Trophoblast cell (in vitro differentiated cells and primary cell): ENCODE data around the gene CFAP46.
"Not testable (repeated sequence)": the region's sequence is repeated elsewhere in the genome, so short reads cannot be mapped to it uniquely, and the experiment has no call there.

ENCODE experiments used
- DNase-seq, 2 donors: peaks; one replicate each; pipeline ENCODE4 v3.0.0-alpha.2; 2016
- H2AFZ ChIP-seq: 2 replicates; pipeline ENCODE4 v1.6.1; 2013; ENCODE audit warnings: low read length, moderate library complexity, mild to moderate bottlenecking; ENCODE audit not compliant: insufficient read depth, poor library complexity
- H2AK5ac ChIP-seq: 2 replicates; pipeline ENCODE4 v1.6.1; 2013; ENCODE audit warnings: mild to moderate bottlenecking, low read length
- H2BK120ac ChIP-seq: 2 replicates; pipeline ENCODE4 v1.6.1; 2013; ENCODE audit warnings: low read length, mild to moderate bottlenecking, moderate library complexity; ENCODE audit not compliant: insufficient read depth, poor library complexity
- H2BK12ac ChIP-seq: 2 replicates; pipeline ENCODE4 v1.6.1; 2013; ENCODE audit warnings: mild to moderate bottlenecking, low read length, moderate library complexity
- H2BK5ac ChIP-seq: 2 replicates; pipeline ENCODE4 v1.6.1; 2013; ENCODE audit warnings: low read length, low read depth, moderate library complexity, mild to moderate bottlenecking; ENCODE audit not compliant: poor library complexity
- H3K14ac ChIP-seq: 2 replicates; pipeline ENCODE4 v1.6.1; 2013; ENCODE audit warnings: mild to moderate bottlenecking, low read length
- H3K18ac ChIP-seq: 2 replicates; pipeline ENCODE4 v1.6.1; 2013; ENCODE audit warnings: mild to moderate bottlenecking, low read length
- H3K23ac ChIP-seq: 2 replicates; pipeline ENCODE4 v1.6.1; 2013; ENCODE audit warnings: low read length
- H3K27ac ChIP-seq: 2 replicates; pipeline ENCODE4 v1.5.1; 2013; ENCODE audit warnings: low read depth, mild to moderate bottlenecking, inconsistent platforms, low read length, moderate library complexity
- H3K27me3 ChIP-seq: 2 replicates; pipeline ENCODE4 v1.6.1; 2013; ENCODE audit warnings: inconsistent platforms, mild to moderate bottlenecking, low read length, moderate library complexity; ENCODE audit not compliant: insufficient read depth
- H3K36me3 ChIP-seq, 2 experiments: 1 replicate in 1 of 2; 2 replicates in 1 of 2; pipeline ENCODE4 v1.6.1; 2013; ENCODE audit warnings: low read length in 2 of 2, mild to moderate bottlenecking in 2 of 2, moderate library complexity in 1 of 2; ENCODE audit not compliant: insufficient read depth in 2 of 2, control insufficient read depth in 1 of 2
- H3K4ac ChIP-seq: 2 replicates; pipeline ENCODE4 v1.6.1; 2013; ENCODE audit warnings: low read depth, mild to moderate bottlenecking, low read length, moderate library complexity
- H3K4me1 ChIP-seq, 2 experiments: 1 replicate in 1 of 2; 2 replicates in 1 of 2; pipeline ENCODE4 v1.6.1; 2013; ENCODE audit warnings: low read length in 2 of 2, mild to moderate bottlenecking in 2 of 2, moderate library complexity in 1 of 2; ENCODE audit not compliant: insufficient read depth in 2 of 2, control insufficient read depth in 1 of 2
- H3K4me2 ChIP-seq: 2 replicates; pipeline ENCODE4 v1.6.1; 2013; ENCODE audit warnings: inconsistent platforms, mild to moderate bottlenecking, low read length, moderate library complexity
- H3K4me3 ChIP-seq: 2 replicates; pipeline ENCODE4 v1.5.1; 2013; ENCODE audit warnings: mild to moderate bottlenecking, low read depth, low read length, inconsistent platforms
- H3K79me1 ChIP-seq: one replicate; pipeline ENCODE4 v1.6.1; 2013; ENCODE audit warnings: low read length
- H3K79me2 ChIP-seq: 2 replicates; pipeline ENCODE4 v1.6.1; 2013; ENCODE audit warnings: low read length, mild to moderate bottlenecking; ENCODE audit not compliant: control insufficient read depth, insufficient read depth, poor library complexity
- H3K9ac ChIP-seq: 2 replicates; pipeline ENCODE4 v1.6.1; 2013; ENCODE audit warnings: mild to moderate bottlenecking, low read length
- H3K9me3 ChIP-seq: 2 replicates; pipeline ENCODE4 v1.6.1; 2013; ENCODE audit warnings: low read depth, mild to moderate bottlenecking, control low read depth, inconsistent platforms, low read length; ENCODE audit not compliant: insufficient read depth
- H4K12ac ChIP-seq: 2 replicates; pipeline ENCODE4 v1.6.1; 2013; ENCODE audit warnings: low read depth, mild to moderate bottlenecking, low read length, moderate library complexity
- H4K8ac ChIP-seq: 2 replicates; pipeline ENCODE4 v1.6.1; 2013; ENCODE audit warnings: low read depth, mild to moderate bottlenecking, low read length, moderate library complexity
- H4K91ac ChIP-seq: one replicate; pipeline ENCODE4 v1.6.1; 2013; ENCODE audit warnings: low read depth, mild to moderate bottlenecking, low read length, moderate library complexity
- WGBS: extraction: QIAGEN DNeasy Blood & Tissue Kit; methylation state at CpG from one replicate; pipeline ENCODE4 v1.1.7; 2013; ENCODE audit warnings: missing lambda C conversion rate; ENCODE audit not compliant: insufficient read length, insufficient coverage; ENCODE audit errors: extremely low coverage; 5-methylcytosine and 5-hydroxymethylcytosine counted together

Gene CFAP46

DNA sequence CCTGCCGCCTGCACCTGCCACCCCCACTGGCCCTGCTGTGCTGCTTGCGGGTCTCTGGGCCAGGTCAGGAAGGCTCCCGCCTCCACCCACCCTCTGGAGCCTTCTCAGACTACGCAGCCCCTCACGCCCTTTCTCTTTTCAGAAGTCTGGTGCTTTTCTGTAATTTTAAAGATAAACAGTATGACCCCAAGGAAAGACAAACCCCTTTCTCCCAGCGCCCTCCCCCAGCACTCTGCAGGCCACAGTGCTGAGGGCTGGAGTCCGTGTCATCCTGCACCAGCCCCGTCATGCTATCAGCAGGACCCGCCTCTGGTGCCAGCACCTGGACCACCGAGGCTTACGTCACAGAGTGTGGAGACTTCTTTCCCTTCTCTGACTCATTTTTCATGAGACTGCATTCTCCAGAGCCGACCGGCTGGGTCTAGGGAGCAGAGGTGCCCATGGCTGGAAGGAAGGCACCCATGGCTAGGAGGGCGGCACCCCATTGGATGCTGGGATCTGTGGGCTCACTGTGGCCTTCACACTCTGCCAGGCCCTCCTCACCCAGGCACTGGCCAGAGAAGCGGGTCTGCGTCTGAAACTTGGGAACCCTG lies 53.4 kb downstream of the CFAP46 start:
- H3K9ac ChIP-seq: no peak overlapping the region
- DNase-seq: no peak
- no peak overlapping the region for H3K18ac ChIP-seq
- no peak overlapping the region for H4K8ac ChIP-seq
- no peak overlapping the region for H4K12ac ChIP-seq
- H3K4ac ChIP-seq: no peak overlapping the region
- peaks cover 7% of the 10 kb centered on the region for H3K9me3 ChIP-seq
- no peak overlapping the region for H2BK120ac ChIP-seq
- H2AFZ ChIP-seq: no peak overlapping the region
- H3K79me2 ChIP-seq: no peaks in the 10 kb centered on the region
- no peak overlapping the region for H3K4me3 ChIP-seq
- no peak overlapping the region for H3K14ac ChIP-seq
- no peak overlapping the region for H3K23ac ChIP-seq
- WGBS: no CpG with 5 or more reads among the region's 16 CpGs
- no peaks in the 10 kb centered on the region for H3K27me3 ChIP-seq
- H2BK5ac ChIP-seq: no peak overlapping the region
- no peak overlapping the region for H2BK12ac ChIP-seq
- H3K4me2 ChIP-seq: no peak overlapping the region
- no peak overlapping the region for H3K27ac ChIP-seq
- H2AK5ac ChIP-seq: no peak overlapping the region
- H3K36me3 ChIP-seq: no peaks in the 10 kb centered on the region
- no peak overlapping the region for H4K91ac ChIP-seq
- no peaks in the 10 kb centered on the region for H3K79me1 ChIP-seq
- H3K4me1 ChIP-seq: peaks cover 3 to 11% of the 10 kb centered on the region in 2 experiments

- H2BK12ac ChIP-seq, H3K79me1 ChIP-seq, H4K12ac ChIP-seq, H3K79me2 ChIP-seq, DNase-seq, H2BK120ac ChIP-seq, H3K27me3 ChIP-seq, H4K91ac ChIP-seq, H2AFZ ChIP-seq, H4K8ac ChIP-seq, H3K36me3 ChIP-seq, H2BK5ac ChIP-seq, H3K27ac ChIP-seq, H3K4me2 ChIP-seq, H3K4ac ChIP-seq, H3K18ac ChIP-seq, H3K9ac ChIP-seq, H3K4me3 ChIP-seq, H3K9me3 ChIP-seq, H2AK5ac ChIP-seq, H3K14ac ChIP-seq, H3K23ac ChIP-seq: not testable (repeated sequence)
- no CpG with 5 or more reads among the region's 16 CpGs for WGBS
- H3K4me1 ChIP-seq: peaks cover 3 to 11% of the 10 kb centered on the region in 2 experiments
Measured at GRCh38 chr10:132888446-132888845, 53.9 kb downstream of the CFAP46 start.

DNA sequence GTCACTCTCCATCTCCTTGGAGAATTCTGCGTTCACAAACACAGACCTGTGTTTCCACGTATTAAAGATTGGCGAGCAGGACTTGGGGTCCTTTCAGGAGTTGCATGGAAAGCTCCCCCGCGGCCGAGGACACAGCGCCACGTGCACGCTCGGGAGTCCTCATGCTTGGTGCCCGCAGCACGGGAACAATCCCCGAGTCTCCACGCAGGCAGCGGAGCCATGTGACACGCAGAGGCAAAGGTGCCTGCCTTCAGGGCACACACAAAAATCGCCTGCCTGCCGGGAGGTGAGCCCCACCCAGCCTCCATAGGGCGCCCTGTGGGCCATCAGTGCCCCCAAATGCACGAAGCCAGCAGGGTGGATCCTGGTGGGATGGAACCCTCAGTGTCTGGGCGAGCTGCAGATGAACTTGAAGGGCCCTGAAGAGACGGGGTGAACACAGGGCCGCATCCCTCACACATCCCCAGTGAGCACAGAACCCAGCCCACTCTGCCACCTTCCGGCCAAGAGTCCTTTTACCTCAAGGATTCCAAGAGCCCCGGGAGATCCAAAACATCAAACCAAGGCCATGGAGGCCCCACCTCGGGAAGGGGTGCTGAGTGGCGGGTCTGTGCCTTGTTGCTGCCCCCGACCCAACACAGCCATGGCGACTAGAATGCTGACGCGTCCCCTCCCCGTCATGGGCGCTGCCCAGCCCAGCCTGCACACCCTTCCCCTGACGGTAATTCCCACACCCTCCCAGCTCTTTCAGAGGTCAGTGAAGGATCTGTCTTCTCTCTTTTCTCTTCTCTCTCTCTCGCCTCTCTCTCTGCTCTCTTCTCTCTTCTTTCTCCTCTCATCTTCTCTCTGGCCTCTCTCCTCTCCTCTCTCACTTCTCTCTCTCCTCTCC lies 55.9 kb downstream of the CFAP46 start:
- Histone ChIP-seq H2BK5ac (no peak overlapping the region), H4K91ac (no peak overlapping the region), H3K9me3 (peaks cover 6% of the 10 kb centered on the region), H3K4me1 (peaks cover 0 to 5% of the 10 kb centered on the region in 2 experiments), H3K18ac (no peak overlapping the region), H3K9ac (no peak overlapping the region), H3K79me1 (no peaks in the 10 kb centered on the region), H3K36me3 (no peaks in the 10 kb centered on the region), H4K12ac (no peak overlapping the region), H2BK120ac (no peak overlapping the region), H4K8ac (no peak overlapping the region), H3K79me2 (no peaks in the 10 kb centered on the region), H3K23ac (no peak overlapping the region), H2BK12ac (no peak overlapping the region), H2AK5ac (no peak overlapping the region), H2AFZ (no peak overlapping the region), H3K27ac (no peak overlapping the region), H3K4me3 (no peak overlapping the region), H3K4ac (no peak overlapping the region), H3K14ac (no peak overlapping the region), H3K27me3 (no peaks in the 10 kb centered on the region), H3K4me2 (no peak overlapping the region)
- DNase-seq: no peak
- WGBS: no CpG with 5 or more reads among the region's 35 CpGs

GRCh38 chr10:132885451-132886210 lies 56.7 kb downstream of the CFAP46 start:
- H3K79me1 ChIP-seq: no peaks in the 10 kb centered on the region
- no peak overlapping the region for H4K91ac ChIP-seq
- H3K4me3 ChIP-seq: no peak overlapping the region
- no peak overlapping the region for H3K4ac ChIP-seq
- no peaks in the 10 kb centered on the region for H3K27me3 ChIP-seq
- H3K79me2 ChIP-seq: no peaks in the 10 kb centered on the region
- no peak overlapping the region for H2BK120ac ChIP-seq
- H2BK12ac ChIP-seq: no peak overlapping the region
- H2BK5ac ChIP-seq: no peak overlapping the region
- no peak for DNase-seq
- H4K8ac ChIP-seq: no peak overlapping the region
- H3K36me3 ChIP-seq: no peaks in the 10 kb centered on the region
- no peak overlapping the region for H2AFZ ChIP-seq
- H3K4me2 ChIP-seq: no peak overlapping the region
- H4K12ac ChIP-seq: no peak overlapping the region
- no peak overlapping the region for H3K9ac ChIP-seq
- no peak overlapping the region for H3K18ac ChIP-seq
- H3K27ac ChIP-seq: no peak overlapping the region
- H3K14ac ChIP-seq: no peak overlapping the region
- no peak overlapping the region for H2AK5ac ChIP-seq
- no peak overlapping the region for H3K23ac ChIP-seq
- WGBS: no CpG with 5 or more reads among the region's 31 CpGs
- H3K4me1 ChIP-seq: peaks cover 0 to 2% of the 10 kb centered on the region in 2 experiments
- H3K9me3 ChIP-seq: peaks cover 6% of the 10 kb centered on the region
